Left lung (tissue), 10 donors: ENCODE measurements around the gene IREB2. TPM values are rescaled to one million over a fixed set of nuclear protein-coding genes. Genes with fewer than 3 reads are reported as not detected.
A peak's percentile ranks its signal among the peaks of the same experiment; 100 is the strongest.

ENCODE experiments used
- ATAC-seq: fragments of 200-7000 bp; cut with Tn5 transposase; one replicate; pipeline ENCODE4 v1.9.1; 2020; ENCODE audit warnings: moderate library complexity
- DNase-seq, 4 donors: peaks; one replicate each; pipeline ENCODE4 v3.0.0-alpha.2; 2013 to 2020
- H3K27ac ChIP-seq, 2 donors: fragments of 200-600 bp; sonication (generic) in 1 of 2; one replicate each; pipeline versions ENCODE4 v1.5.0 to v1.8.0; 2020 to 2021
- H3K27me3 ChIP-seq, 2 donors: fragments of 200-600 bp; sonication (generic) in 1 of 2; one replicate each; pipeline versions ENCODE4 v1.5.0 to v1.8.0; 2020 to 2021
- H3K36me3 ChIP-seq, 2 donors: fragments of 200-600 bp; sonication (generic) in 1 of 2; one replicate each; pipeline versions ENCODE4 v1.5.0 to v1.8.0; 2020 to 2021
- H3K4me1 ChIP-seq, 2 donors: fragments of 200-600 bp; one replicate each; pipeline ENCODE4 v1.8.0; 2021
- H3K4me3 ChIP-seq, 2 donors: fragments of 200-600 bp; sonication (generic) in 1 of 2; one replicate each; pipeline versions ENCODE4 v1.5.0 to v1.8.0; 2020 to 2021; ENCODE audit warnings: mild to moderate bottlenecking in 1 of 2
- H3K9me3 ChIP-seq, 2 donors: fragments of 200-600 bp; sonication (generic) in 1 of 2; one replicate each; pipeline versions ENCODE4 v1.5.0 to v1.8.0; 2020 to 2021
- intact Hi-C, 2 donors: fragments of 100-400 bp; cut with DNase I; formaldehyde crosslinking; loops; one replicate each; pipeline versions ENCODE4 v1.11.2 to v1.14.2; 2022
- polyA plus RNA-seq, 6 donors: library from polyadenylated mRNA; unstranded; fragments of 120-200 nt; gene quantifications; one replicate each; pipeline ENCODE4 v1.2.1, GENCODE V29; 2013; ENCODE audit not compliant: insufficient read length in 6 of 6
- total RNA-seq, 2 donors: library from RNA; stranded (reverse); fragmentation: NEBNext Ultra II Directional; extraction: Animal tissue kit (Norgen Biotek cat#: 25700); gene quantifications; one replicate each; pipeline ENCODE4 v1.2.1, GENCODE V29; 2021
- TF ChIP-seq, protein P1 (sequence below), 2 donors: fragments of 200-600 bp; sonication (generic) in 1 of 2; IDR thresholded peaks; one replicate each; pipeline versions ENCODE4 v1.5.0 to v1.8.0; 2021; ENCODE audit warnings: antibody characterized with exemption in 2 of 2
- donor health status: DM: no; HTN: yes; CAD: no.
- donor health status: DM: no; HTN: no; CAD: no.

Gene IREB2
- total and polyA plus RNA-seq, 8 donors: 42.3 to 81.8 (median 70.8) TPM

DNA sequence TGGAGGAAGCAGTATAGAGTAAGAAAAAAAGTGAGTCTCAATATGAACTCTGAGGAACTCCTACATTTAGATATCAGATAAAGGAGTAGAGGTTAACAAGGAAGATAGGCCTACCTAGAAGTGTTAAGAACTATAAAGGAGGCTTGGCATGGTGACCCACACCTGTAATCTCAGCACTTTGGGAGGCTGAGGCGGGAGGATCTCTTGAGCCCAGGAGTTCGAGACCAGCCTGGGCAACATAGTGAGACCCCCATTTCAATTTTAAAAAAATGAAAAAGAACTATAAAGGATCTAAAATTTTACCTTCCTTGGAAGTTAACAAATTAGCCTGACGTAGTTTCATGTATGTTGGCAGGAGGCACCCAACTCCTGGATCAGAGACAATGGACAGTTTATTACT lies 14.5 kb downstream of the IREB2 start:
- H3K27ac ChIP-seq: no peak overlapping the region
- H3K27me3 ChIP-seq: no peaks in the 10 kb centered on the region
- H3K4me1 ChIP-seq: peaks cover 43 to 85% of the 10 kb centered on the region in 2 donors
- no peak overlapping the region for H3K4me3 ChIP-seq
- no peak for DNase-seq
- no peak for ATAC-seq
- TF ChIP-seq, protein P1, sequence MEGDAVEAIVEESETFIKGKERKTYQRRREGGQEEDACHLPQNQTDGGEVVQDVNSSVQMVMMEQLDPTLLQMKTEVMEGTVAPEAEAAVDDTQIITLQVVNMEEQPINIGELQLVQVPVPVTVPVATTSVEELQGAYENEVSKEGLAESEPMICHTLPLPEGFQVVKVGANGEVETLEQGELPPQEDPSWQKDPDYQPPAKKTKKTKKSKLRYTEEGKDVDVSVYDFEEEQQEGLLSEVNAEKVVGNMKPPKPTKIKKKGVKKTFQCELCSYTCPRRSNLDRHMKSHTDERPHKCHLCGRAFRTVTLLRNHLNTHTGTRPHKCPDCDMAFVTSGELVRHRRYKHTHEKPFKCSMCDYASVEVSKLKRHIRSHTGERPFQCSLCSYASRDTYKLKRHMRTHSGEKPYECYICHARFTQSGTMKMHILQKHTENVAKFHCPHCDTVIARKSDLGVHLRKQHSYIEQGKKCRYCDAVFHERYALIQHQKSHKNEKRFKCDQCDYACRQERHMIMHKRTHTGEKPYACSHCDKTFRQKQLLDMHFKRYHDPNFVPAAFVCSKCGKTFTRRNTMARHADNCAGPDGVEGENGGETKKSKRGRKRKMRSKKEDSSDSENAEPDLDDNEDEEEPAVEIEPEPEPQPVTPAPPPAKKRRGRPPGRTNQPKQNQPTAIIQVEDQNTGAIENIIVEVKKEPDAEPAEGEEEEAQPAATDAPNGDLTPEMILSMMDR (IDR thresholded peaks at IDR 0.05): no peak
- peaks cover 0 to 8% of the 10 kb centered on the region in 2 donors for H3K36me3 ChIP-seq
- no peaks in the 10 kb centered on the region for H3K9me3 ChIP-seq
- intact Hi-C loops: no loop called here

DNA sequence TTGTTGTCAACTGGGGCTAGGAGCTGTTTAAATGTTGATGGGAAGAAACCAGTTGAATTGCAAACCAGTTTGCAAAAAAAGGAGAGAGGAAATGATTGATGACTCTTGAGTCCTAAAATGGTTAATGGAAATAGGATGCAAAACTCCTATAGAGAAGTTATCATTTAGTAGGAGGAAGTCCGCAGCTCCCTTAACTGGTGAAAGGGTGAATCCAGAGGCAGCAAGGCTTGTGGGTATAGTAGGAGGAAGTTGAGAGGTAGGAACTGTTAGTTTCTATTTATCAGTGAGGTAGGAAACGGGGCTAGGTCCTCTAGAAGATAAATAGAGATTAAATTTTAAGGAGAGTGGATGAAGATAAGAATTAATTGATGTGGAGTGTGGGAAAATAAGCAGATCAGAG lies 15.4 kb downstream of the IREB2 start:
- Histone ChIP-seq H3K9me3 (no peaks in the 10 kb centered on the region), H3K4me1 (peaks cover 40 to 79% of the 10 kb centered on the region in 2 donors), H3K36me3 (no peaks in the 10 kb centered on the region), H3K27ac (peak overlapping the region in 1 of 2 donors; percentile 57), H3K27me3 (no peaks in the 10 kb centered on the region), H3K4me3 (no peak overlapping the region)
- intact Hi-C loops: no loop called here
- TF ChIP-seq, protein P1 (IDR thresholded peaks at IDR 0.05): no peak
- no peak for DNase-seq
- ATAC-seq: no peak

DNA sequence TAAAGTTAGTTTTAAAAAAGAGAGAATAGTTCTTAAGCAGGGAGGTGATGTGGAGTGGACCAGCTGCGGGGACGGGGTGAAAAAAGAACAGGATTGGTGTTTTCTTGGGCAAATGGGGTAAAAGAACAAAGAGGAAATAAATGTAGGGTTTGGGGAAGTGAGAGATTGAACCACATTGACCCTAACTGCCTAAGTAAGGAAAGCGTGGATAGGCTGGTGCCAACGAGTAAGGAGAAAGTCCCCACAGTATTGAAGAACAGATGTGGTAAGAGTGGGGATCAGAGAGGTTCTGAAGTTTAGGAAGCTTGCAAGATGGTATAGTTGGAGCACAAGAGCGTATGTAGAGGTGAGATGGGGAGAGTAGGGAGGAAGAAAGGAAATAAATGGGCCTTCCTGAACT lies 17.0 kb downstream of the IREB2 start:
- no peaks in the 10 kb centered on the region for H3K9me3 ChIP-seq
- peak overlapping the region in 1 of 2 donors; percentile 67 for H3K27ac ChIP-seq

DNA sequence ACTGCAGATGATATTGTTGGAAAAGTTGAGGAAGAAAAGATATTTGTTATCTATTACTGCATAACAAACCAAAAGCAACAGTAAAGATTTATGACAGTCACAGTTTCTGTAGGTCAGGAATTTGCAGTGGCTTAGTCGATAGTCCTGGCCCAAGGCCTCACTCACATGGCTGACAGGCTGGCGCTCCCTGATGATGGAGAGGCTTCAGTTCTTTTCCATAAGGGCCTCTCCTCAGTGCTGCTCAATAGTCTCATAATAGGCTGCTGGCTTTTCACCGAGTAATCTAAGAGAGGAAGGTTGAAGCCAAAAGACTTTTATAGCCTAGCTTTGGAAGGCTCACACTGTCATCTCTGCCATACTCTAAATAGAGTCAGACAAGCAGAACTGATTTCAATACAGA lies 17.7 kb downstream of the IREB2 start:
- Histone ChIP-seq H3K27ac (peak overlapping the region in 1 of 2 donors; percentile 67), H3K9me3 (no peaks in the 10 kb centered on the region), H3K27me3 (no peaks in the 10 kb centered on the region), H3K4me3 (no peak overlapping the region), H3K36me3 (no peaks in the 10 kb centered on the region), H3K4me1 (peaks cover 30 to 67% of the 10 kb centered on the region in 2 donors)
- DNase-seq (no peak), ATAC-seq (peak; percentile 86)
- TF ChIP-seq, protein P1 (IDR thresholded peaks at IDR 0.05): no peak
- intact Hi-C loops: no loop called here

More for the DNA sequence above, 17.0 kb downstream of the IREB2 start:
- no peak for DNase-seq
- H3K4me1 ChIP-seq: peaks cover 30 to 65% of the 10 kb centered on the region in 2 donors
- H3K36me3 ChIP-seq: no peaks in the 10 kb centered on the region
- peak; percentile 56 for ATAC-seq
- H3K4me3 ChIP-seq: no peak overlapping the region
- TF ChIP-seq, protein P1 (IDR thresholded peaks at IDR 0.05): no peak
- no peaks in the 10 kb centered on the region for H3K27me3 ChIP-seq
- intact Hi-C loops: no loop called here

DNA sequence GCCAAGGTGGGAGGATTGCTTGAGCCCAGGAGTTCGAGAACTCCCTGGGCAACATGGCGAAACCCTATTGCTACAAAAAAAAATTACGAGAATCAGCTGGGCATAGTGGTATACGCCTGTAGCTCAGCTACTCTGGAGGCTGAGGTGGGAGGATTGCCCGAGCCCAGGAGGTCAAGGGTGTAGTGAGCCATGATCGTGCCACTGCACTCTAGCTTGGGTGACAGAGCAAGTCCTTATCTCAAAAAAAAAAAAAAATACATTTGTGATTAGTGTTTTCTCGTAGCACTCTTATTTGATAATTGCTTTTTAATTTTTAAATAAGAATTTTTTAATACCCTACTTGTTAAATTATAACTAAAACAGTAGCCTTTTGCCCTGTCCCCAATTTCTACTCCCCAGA lies 18.4 kb downstream of the IREB2 start:
- H3K27ac ChIP-seq: no peak overlapping the region
- TF ChIP-seq, protein P1 (IDR thresholded peaks at IDR 0.05): no peak
- H3K4me1 ChIP-seq: peaks cover 30 to 73% of the 10 kb centered on the region in 2 donors
- no peaks in the 10 kb centered on the region for H3K27me3 ChIP-seq
- H3K9me3 ChIP-seq: no peaks in the 10 kb centered on the region
- H3K36me3 ChIP-seq: no peaks in the 10 kb centered on the region
- intact Hi-C loops: no loop called here
- H3K4me3 ChIP-seq: no peak overlapping the region
- ATAC-seq: no peak
- DNase-seq: no peak
